IMR-90 (cell line): ENCODE measurements around the gene NDUFA5. TPM values are rescaled to one million over a fixed set of nuclear protein-coding genes. Genes with fewer than 3 reads are reported as not detected.

Source experiments
- ATAC-seq: fragments of 200-7000 bp; cut with Tn5 transposase; 2 replicates; pipeline ENCODE4 v1.9.1; 2020; ENCODE audit warnings: low read depth, mild to moderate bottlenecking, moderate library complexity
- BruUV-seq: library from RNA; stranded (reverse); fragments of 400-500 nt; replicated peaks from 2 replicates; lab custom pipeline; 2021; lab: Mats Ljungman, UMichigan
- CTCF ChIA-PET: fragments of 300-600 bp; formaldehyde crosslinking; extraction: SDS; loops from one replicate; lab custom pipeline; 2021; ENCODE audit warnings: antibody characterized with exemption; lab: Yijun Ruan, JAX
- POLR2A ChIA-PET: fragments of 300-600 bp; sonication (Branson Sonifier 250); formaldehyde crosslinking; loops from one replicate; lab custom pipeline; 2022; ENCODE audit warnings: antibody characterized with exemption; ENCODE audit not compliant: unreplicated experiment; lab: Charles Lee
- DNase-seq: peaks from one replicate; pipeline ENCODE4 v3.0.0; 2013
- H2AFZ ChIP-seq: replicated peaks from 2 replicates; pipeline ENCODE3; 2013; ENCODE audit warnings: low read length, mild to moderate bottlenecking; ENCODE audit not compliant: poor library complexity
- H2AK5ac ChIP-seq: 2 replicates; pipeline ENCODE4 v1.6.1; 2013; ENCODE audit warnings: low read depth, low read length, inconsistent platforms
- H2AK9ac ChIP-seq: replicated peaks from 2 replicates; pipeline ENCODE3; 2013; ENCODE audit warnings: mild to moderate bottlenecking, low read depth, low read length, moderate library complexity; ENCODE audit not compliant: poor library complexity
- H2BK120ac ChIP-seq: 2 replicates; pipeline ENCODE4 v1.6.1; 2013; ENCODE audit warnings: low read depth, low read length, inconsistent platforms
- H2BK15ac ChIP-seq: 3 replicates; pipeline ENCODE4 v1.6.1; 2013; ENCODE audit warnings: low read depth, low read length, inconsistent platforms
- H2BK20ac ChIP-seq: 2 replicates; pipeline ENCODE4 v1.6.1; 2013; ENCODE audit warnings: low read depth, mild to moderate bottlenecking, inconsistent platforms, low read length, moderate library complexity
- H2BK5ac ChIP-seq: 2 replicates; pipeline ENCODE4 v1.6.1; 2013; ENCODE audit warnings: mild to moderate bottlenecking, low read depth, low read length, inconsistent platforms; ENCODE audit not compliant: poor library complexity, severe bottlenecking
- H3K14ac ChIP-seq: replicated peaks from 2 replicates; pipeline ENCODE4 v1.6.1; 2013; ENCODE audit warnings: low read depth, low read length, inconsistent platforms
- H3K18ac ChIP-seq: 2 replicates; pipeline ENCODE4 v1.6.1; 2013; ENCODE audit warnings: low read depth, low read length, control low read depth
- H3K23ac ChIP-seq: 2 replicates; pipeline ENCODE4 v1.6.1; 2013; ENCODE audit warnings: low read depth, low read length, inconsistent platforms
- H3K27ac ChIP-seq: 2 replicates; pipeline ENCODE4 v1.5.1; 2013; ENCODE audit warnings: mild to moderate bottlenecking, control low read depth, low read length; ENCODE audit not compliant: insufficient read depth
- H3K27me3 ChIP-seq: 2 replicates; pipeline ENCODE4 v1.6.1; 2013; ENCODE audit warnings: low read length; ENCODE audit not compliant: control insufficient read depth, insufficient read depth
- H3K36me3 ChIP-seq: 2 replicates; pipeline ENCODE4 v1.6.1; 2013; ENCODE audit warnings: low read length, mixed read lengths; ENCODE audit not compliant: control insufficient read depth, insufficient read depth
- H3K4ac ChIP-seq: 2 replicates; pipeline ENCODE4 v1.6.1; 2013; ENCODE audit warnings: low read depth, low read length, inconsistent platforms
- H3K4me1 ChIP-seq: 2 replicates; pipeline ENCODE4 v1.6.1; 2013; ENCODE audit warnings: low read length, mixed read lengths; ENCODE audit not compliant: control insufficient read depth, insufficient read depth
- H3K4me2 ChIP-seq: 2 replicates; pipeline ENCODE4 v1.6.1; 2013; ENCODE audit warnings: low read depth, mild to moderate bottlenecking, control low read depth, low read length, moderate library complexity
- H3K4me3 ChIP-seq: 2 replicates; pipeline ENCODE4 v1.5.1; 2013; ENCODE audit warnings: low read depth, mild to moderate bottlenecking, control low read depth, low read length, moderate library complexity; ENCODE audit not compliant: insufficient read depth
- H3K56ac ChIP-seq: 2 replicates; pipeline ENCODE4 v1.6.1; 2013; ENCODE audit warnings: low read length, inconsistent platforms; ENCODE audit not compliant: insufficient read depth; ENCODE audit errors: extremely low read depth
- H3K79me1 ChIP-seq, 2 experiments: 2 replicates each; pipeline ENCODE4 v1.6.1; 2013; ENCODE audit warnings: low read length in 2 of 2, inconsistent platforms in 1 of 2, low read depth in 1 of 2
- H3K9ac ChIP-seq: 2 replicates; pipeline ENCODE4 v1.6.1; 2013; ENCODE audit warnings: low read depth, low read length, control low read depth
- H3K9me1 ChIP-seq: 2 replicates; pipeline ENCODE4 v1.6.1; 2013; ENCODE audit warnings: low read length, inconsistent platforms; ENCODE audit not compliant: insufficient read depth
- H3K9me3 ChIP-seq: 2 replicates; pipeline ENCODE4 v1.6.1; 2013; ENCODE audit warnings: low read length; ENCODE audit not compliant: control insufficient read depth, insufficient read depth
- H4K20me1 ChIP-seq: 2 replicates; pipeline ENCODE4 v1.6.1; 2013; ENCODE audit warnings: low read length, inconsistent platforms; ENCODE audit not compliant: insufficient read depth
- H4K5ac ChIP-seq: 2 replicates; pipeline ENCODE4 v1.6.1; 2013; ENCODE audit warnings: mild to moderate bottlenecking, low read depth, low read length, control low read depth
- H4K8ac ChIP-seq, 2 experiments: 2 replicates each; pipeline ENCODE4 v1.6.1; 2013; ENCODE audit warnings: low read depth in 2 of 2, low read length in 2 of 2, control low read depth in 1 of 2, inconsistent platforms in 1 of 2
- H4K91ac ChIP-seq: 2 replicates; pipeline ENCODE4 v1.6.1; 2013; ENCODE audit warnings: low read depth, low read length, inconsistent platforms; ENCODE audit not compliant: insufficient read depth
- BHLHE40 ChIP-seq: fragments of 150-350 bp; IDR thresholded peaks from 2 replicates; pipeline ENCODE4 v1.6.1; 2016; ENCODE audit warnings: mild to moderate bottlenecking, low read depth, low read length
- CEBPB ChIP-seq: IDR thresholded peaks from 2 replicates; pipeline ENCODE4 v1.6.1; 2012; ENCODE audit warnings: low read depth, low read length, improper control_type of control experiment
- CHD1 ChIP-seq: IDR thresholded peaks from 2 replicates; pipeline ENCODE4 v1.6.1; 2012; ENCODE audit warnings: low read depth, low read length, improper control_type of control experiment
- FOS ChIP-seq: fragments of 150-350 bp; IDR thresholded peaks from 2 replicates; pipeline ENCODE4 v1.6.1; 2016; ENCODE audit warnings: low read depth, low read length
- MAFK ChIP-seq: IDR thresholded peaks from 2 replicates; pipeline ENCODE4 v1.6.1; 2012; ENCODE audit warnings: low read depth, low read length, improper control_type of control experiment
- MAZ ChIP-seq: IDR thresholded peaks from 2 replicates; pipeline ENCODE4 v1.6.1; 2012; ENCODE audit warnings: low read depth, mild to moderate bottlenecking, low read length, improper control_type of control experiment, moderate library complexity, borderline replicate concordance
- MXI1 ChIP-seq: IDR thresholded peaks from 2 replicates; pipeline ENCODE4 v1.6.1; 2012; ENCODE audit warnings: low read depth, mild to moderate bottlenecking, low read length, moderate library complexity, borderline replicate concordance
- NFE2L2 ChIP-seq: fragments of 150-350 bp; IDR thresholded peaks from 2 replicates; pipeline ENCODE4 v1.6.1; 2016; ENCODE audit warnings: low read depth, mild to moderate bottlenecking, low read length
- POLR2A ChIP-seq: IDR thresholded peaks from 2 replicates; pipeline ENCODE4 v1.6.1; 2012; ENCODE audit warnings: mild to moderate bottlenecking, low read depth, low read length
- RAD21 ChIP-seq: IDR thresholded peaks from 2 replicates; pipeline ENCODE4 v1.6.1; 2012; ENCODE audit warnings: low read length, improper control_type of control experiment
- RCOR1 ChIP-seq: IDR thresholded peaks from 2 replicates; pipeline ENCODE4 v1.6.1; 2012; ENCODE audit warnings: mild to moderate bottlenecking, low read length, improper control_type of control experiment; ENCODE audit not compliant: insufficient replicate concordance
- RFX5 ChIP-seq: IDR thresholded peaks from 2 replicates; pipeline ENCODE4 v1.8.0; 2012; ENCODE audit warnings: low read depth, mild to moderate bottlenecking, low read length, moderate library complexity
- SMC3 ChIP-seq: fragments of 150-350 bp; IDR thresholded peaks from 2 replicates; pipeline ENCODE4 v1.6.1; 2016; ENCODE audit warnings: low read depth, mild to moderate bottlenecking, antibody characterized with exemption, low read length, moderate library complexity
- WGBS, 2 experiments: methylation state at CpG; one replicate each; pipeline versions ENCODE4 v1.1.5 to v1.1.7; 2013; ENCODE audit warnings: missing lambda C conversion rate in 2 of 2; ENCODE audit not compliant: insufficient read length in 1 of 2; ENCODE audit errors: extremely low coverage in 2 of 2; 5-methylcytosine and 5-hydroxymethylcytosine counted together
- dilution Hi-C: fragments of 300-500 bp; cut with HindIII; formaldehyde crosslinking; loops from one replicate; pipeline ENCODE4 v1.14.3; 2018; ENCODE audit warnings: low sequenced_read_pairs; ENCODE audit not compliant: unreplicated experiment
- in situ Hi-C: fragments of 300-500 bp; cut with MboI; formaldehyde crosslinking; loops from 3 replicates; pipeline ENCODE4 v1.14.3; 2019; ENCODE audit warnings: low sequenced_read_pairs, inconsistent platforms, mixed read lengths
- intact Hi-C: fragments of 100-400 bp; cut with micrococcal nuclease; formaldehyde crosslinking; loops from 2 replicates; pipeline ENCODE4 v1.10.0; 2022
- polyA plus RNA-seq, 3 experiments: library from polyadenylated mRNA; depleted of rRNA; stranded (reverse); fragments of >200 nt; gene quantifications; 2 replicates each; pipeline ENCODE4 v1.2.3, GENCODE V29; 2012; ENCODE audit warnings: low replicate concordance in 1 of 3
- total RNA-seq: library from RNA; depleted of rRNA; stranded (reverse); fragments of >200 nt; gene quantifications from 2 replicates; pipeline ENCODE4 v1.2.3, GENCODE V29; 2012
- TF ChIP-seq, protein P1 (sequence below): fragments of 150-350 bp; IDR thresholded peaks from 2 replicates; pipeline ENCODE4 v1.6.1; 2017; ENCODE audit warnings: mild to moderate bottlenecking, antibody characterized with exemption, low read length, low read depth
- TF ChIP-seq, protein P2 (sequence below): fragments of 150-350 bp; IDR thresholded peaks from 2 replicates; pipeline ENCODE4 v1.6.1; 2016; ENCODE audit warnings: low read depth, mild to moderate bottlenecking, low read length, moderate library complexity, borderline replicate concordance
- TF ChIP-seq, protein P3 (sequence below): conservative IDR thresholded peaks from 2 replicates; pipeline ENCODE4 v1.5.1; 2012; ENCODE audit warnings: mild to moderate bottlenecking, low read depth, low read length, improper control_type of control experiment

The NDUFA5 gene
- total and polyA plus RNA-seq, 2 of the 4 experiments (the other 2 are of a cell fraction), result 2.9 to 12.1 TPM

DNA sequence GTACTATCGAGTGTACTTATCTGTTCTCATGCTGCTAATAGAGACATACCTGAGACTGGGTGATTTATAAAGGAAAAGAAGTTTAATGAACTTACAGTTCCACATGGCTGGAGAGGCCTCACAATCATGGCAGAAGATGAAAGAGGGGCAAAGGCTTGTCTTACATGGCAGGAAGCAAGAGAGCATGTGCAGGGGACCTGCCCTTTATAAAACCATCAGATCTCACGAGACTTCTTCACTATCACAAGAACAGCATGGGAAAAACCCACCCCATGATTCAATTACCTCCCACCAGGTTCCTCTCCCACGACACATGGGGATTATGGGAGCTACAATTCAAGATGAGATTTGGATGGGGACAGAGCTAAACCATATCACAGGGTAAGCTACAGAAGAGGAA is 4.5 kb downstream of the NDUFA5 start:
- no peaks in the 10 kb centered on the region for H4K20me1 ChIP-seq
- H2BK5ac ChIP-seq, result no peak overlapping the region
- H3K4me2 ChIP-seq, result no peak overlapping the region
- DNase-seq, result no peak
- ChIA-PET POLR2A (no interaction called here), CTCF (no interaction called here)
- H3K27me3 ChIP-seq, result no peaks in the 10 kb centered on the region
- dilution Hi-C loops, result no loop called here
- no peak overlapping the region for H3K56ac ChIP-seq
- H4K8ac ChIP-seq, result no peak overlapping the region
- no peak overlapping the region for H4K5ac ChIP-seq
- peaks cover 11 to 34% of the 10 kb centered on the region in 2 experiments for H3K79me1 ChIP-seq
- intact Hi-C loops, result no loop called here
- H2AFZ ChIP-seq, result no peak overlapping the region
- peaks cover 2% of the 10 kb centered on the region; the same call in 1 of the 2 replicates for H3K4me1 ChIP-seq
- H3K9ac ChIP-seq, result no peak overlapping the region
- no peak overlapping the region for H2BK15ac ChIP-seq
- no CpG with 5 or more reads among the region's 3 CpGs for WGBS, 2 experiments
- H3K36me3 ChIP-seq, result peaks cover 7% of the 10 kb centered on the region
- H2BK120ac ChIP-seq, result no peak overlapping the region
- no peak overlapping the region for H2AK9ac ChIP-seq
- no peaks in the 10 kb centered on the region for H3K9me3 ChIP-seq
- no peak overlapping the region for H2AK5ac ChIP-seq
- BruUV-seq, result no TSS peak
- no peak overlapping the region for H3K14ac ChIP-seq
- peaks cover 2% of the 10 kb centered on the region; the same call in 1 of the 2 replicates for H3K9me1 ChIP-seq
- no peak for TF ChIP-seq POLR2A
- TF ChIP-seq RAD21, result no peak
- TF ChIP-seq NFE2L2, result no peak
- TF ChIP-seq SMC3, result no peak
- TF ChIP-seq CHD1, result no peak
- no peak for TF ChIP-seq RCOR1
- TF ChIP-seq, protein P1, sequence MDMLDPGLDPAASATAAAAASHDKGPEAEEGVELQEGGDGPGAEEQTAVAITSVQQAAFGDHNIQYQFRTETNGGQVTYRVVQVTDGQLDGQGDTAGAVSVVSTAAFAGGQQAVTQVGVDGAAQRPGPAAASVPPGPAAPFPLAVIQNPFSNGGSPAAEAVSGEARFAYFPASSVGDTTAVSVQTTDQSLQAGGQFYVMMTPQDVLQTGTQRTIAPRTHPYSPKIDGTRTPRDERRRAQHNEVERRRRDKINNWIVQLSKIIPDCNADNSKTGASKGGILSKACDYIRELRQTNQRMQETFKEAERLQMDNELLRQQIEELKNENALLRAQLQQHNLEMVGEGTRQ, result no peak
- no peak for TF ChIP-seq MAFK
- no peak for TF ChIP-seq RFX5
- TF ChIP-seq, protein P2, sequence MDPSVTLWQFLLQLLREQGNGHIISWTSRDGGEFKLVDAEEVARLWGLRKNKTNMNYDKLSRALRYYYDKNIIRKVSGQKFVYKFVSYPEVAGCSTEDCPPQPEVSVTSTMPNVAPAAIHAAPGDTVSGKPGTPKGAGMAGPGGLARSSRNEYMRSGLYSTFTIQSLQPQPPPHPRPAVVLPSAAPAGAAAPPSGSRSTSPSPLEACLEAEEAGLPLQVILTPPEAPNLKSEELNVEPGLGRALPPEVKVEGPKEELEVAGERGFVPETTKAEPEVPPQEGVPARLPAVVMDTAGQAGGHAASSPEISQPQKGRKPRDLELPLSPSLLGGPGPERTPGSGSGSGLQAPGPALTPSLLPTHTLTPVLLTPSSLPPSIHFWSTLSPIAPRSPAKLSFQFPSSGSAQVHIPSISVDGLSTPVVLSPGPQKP, result no peak
- no peak for TF ChIP-seq CEBPB
- no peak for TF ChIP-seq FOS
- TF ChIP-seq, protein P3, sequence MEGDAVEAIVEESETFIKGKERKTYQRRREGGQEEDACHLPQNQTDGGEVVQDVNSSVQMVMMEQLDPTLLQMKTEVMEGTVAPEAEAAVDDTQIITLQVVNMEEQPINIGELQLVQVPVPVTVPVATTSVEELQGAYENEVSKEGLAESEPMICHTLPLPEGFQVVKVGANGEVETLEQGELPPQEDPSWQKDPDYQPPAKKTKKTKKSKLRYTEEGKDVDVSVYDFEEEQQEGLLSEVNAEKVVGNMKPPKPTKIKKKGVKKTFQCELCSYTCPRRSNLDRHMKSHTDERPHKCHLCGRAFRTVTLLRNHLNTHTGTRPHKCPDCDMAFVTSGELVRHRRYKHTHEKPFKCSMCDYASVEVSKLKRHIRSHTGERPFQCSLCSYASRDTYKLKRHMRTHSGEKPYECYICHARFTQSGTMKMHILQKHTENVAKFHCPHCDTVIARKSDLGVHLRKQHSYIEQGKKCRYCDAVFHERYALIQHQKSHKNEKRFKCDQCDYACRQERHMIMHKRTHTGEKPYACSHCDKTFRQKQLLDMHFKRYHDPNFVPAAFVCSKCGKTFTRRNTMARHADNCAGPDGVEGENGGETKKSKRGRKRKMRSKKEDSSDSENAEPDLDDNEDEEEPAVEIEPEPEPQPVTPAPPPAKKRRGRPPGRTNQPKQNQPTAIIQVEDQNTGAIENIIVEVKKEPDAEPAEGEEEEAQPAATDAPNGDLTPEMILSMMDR, result no peak
- TF ChIP-seq MXI1, result no peak
- TF ChIP-seq MAZ, result no peak
- TF ChIP-seq BHLHE40, result no peak
- no peak overlapping the region for H3K27ac ChIP-seq
- H3K23ac ChIP-seq, result no peak overlapping the region
- H3K18ac ChIP-seq, result no peak overlapping the region
- in situ Hi-C loops, result no loop called here
- no peak overlapping the region for H2BK20ac ChIP-seq
- ATAC-seq, result no peak
- H3K4me3 ChIP-seq, result no peak overlapping the region
- no peak overlapping the region for H3K4ac ChIP-seq
- H4K91ac ChIP-seq, result no peak overlapping the region
